GM19468 (cell line): ENCODE measurements around the gene LCOR.
"Not testable (repeated sequence)": the region's sequence is repeated elsewhere in the genome, so short reads cannot be mapped to it uniquely, and the experiment has no call there.

Source experiments
- ATAC-seq: cut with Tn5 transposase; IDR thresholded peaks from one replicate; pipeline ENCODE4 v1.9.1; 2021; ENCODE audit warnings: mild to moderate bottlenecking, moderate library complexity, moderate number of reproducible peaks; ENCODE audit not compliant: unreplicated experiment; ENCODE audit errors: extremely low read depth

The LCOR gene

DNA sequence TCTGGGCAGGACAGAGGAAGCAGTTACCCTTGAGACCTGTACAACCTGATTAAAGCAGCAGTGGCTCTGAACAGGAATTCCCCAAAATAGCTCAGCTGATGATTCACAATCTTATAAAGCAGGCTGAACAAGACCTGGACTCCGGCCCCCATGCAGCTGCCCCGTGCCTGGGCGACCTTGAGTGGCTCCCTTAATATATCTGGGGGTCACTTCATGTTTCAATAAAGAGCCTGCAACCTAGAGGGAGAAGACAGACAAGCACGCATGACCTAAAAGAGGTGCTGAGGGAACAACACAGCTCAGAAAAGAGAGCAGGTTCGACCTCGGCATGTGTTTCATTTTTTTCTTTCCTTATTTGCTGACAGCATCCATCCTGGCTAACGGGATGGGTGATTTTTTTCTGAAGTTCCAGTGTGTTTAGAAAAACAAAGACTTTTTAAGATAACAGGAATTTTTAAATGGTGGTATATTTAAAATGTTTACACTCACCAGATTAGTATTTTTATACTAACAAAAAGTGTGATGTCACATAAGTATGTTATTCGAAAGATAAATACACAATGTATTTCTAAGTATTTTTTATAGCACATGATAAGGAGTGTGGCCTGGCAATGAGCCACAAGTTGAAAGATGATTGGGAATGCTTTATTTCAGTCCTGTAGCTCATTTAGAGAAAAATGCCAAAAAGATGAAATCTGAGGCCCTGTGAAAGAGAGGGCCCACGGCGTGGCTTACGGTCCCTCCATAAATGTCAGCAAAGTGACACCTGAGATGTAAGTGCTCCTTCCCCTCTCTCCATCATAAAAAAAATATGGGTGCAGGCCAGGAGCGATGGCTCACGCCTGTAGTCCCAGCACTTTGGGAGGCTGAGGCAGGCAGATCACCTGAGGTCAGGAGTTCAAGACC, 192.3 kb downstream of the LCOR start:
- no peak for ATAC-seq

DNA sequence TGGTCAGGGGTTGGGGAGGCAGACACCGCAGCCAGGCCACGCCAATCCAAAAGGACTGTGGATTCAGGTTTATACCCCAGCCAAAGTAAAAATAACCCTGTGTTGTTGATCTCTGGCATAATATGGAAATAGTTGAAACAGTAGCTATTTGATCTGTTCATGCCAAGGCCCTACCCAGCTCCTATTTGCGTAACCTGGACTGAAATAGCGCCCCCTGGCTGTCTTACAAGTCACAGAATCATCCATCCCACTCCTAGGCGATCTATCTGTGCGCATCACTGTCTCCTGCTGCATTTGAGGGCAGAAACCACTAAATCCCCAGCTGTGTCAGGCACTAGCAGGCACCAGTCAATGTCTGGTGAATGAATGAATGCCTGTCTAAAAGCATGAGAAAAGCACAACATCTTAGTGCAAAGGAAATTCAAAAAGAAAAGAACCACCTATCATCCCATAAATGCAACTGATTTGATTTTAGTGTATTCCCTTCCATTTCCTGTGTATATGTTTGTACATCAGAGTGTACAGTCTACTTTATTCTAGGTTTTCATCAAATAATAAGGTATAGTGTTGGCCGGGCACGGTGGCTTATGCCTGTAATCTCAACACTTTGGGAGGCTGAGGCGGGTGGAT, 193.6 kb downstream of the LCOR start:
- no peak for ATAC-seq

DNA sequence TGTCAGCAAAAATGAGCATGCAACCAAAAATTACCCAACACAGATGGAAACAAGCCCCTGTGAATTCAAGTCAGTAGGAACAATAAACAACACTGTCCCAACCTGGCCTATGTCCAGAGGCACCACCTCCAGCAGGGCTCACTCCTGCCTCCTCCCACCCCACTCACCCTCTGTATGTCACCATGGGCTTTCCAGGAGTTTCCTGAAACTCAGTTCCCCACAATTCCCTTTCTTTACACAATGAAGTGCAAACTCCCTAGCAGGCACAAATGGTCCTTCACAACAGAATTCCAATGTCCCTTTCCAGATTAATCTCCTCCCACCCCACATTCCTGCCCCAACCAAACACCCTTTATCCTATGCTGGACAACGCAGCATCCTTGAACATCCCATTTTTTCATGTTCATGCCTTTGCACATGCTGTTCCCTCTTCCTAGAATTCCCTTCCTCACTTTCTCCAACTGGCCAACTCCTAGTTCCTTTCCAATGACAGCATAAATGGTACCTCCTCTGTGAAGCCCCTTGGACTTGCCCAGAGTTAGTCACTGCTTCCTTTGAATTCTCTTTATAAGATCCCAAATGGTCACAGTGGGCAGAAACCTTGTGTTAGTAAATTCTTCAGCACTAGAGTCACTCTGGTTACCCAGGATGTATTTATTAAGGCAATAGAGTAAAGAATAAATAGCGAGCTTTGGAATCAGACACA, 196.2 kb downstream of the LCOR start:
- ATAC-seq = no peak

DNA sequence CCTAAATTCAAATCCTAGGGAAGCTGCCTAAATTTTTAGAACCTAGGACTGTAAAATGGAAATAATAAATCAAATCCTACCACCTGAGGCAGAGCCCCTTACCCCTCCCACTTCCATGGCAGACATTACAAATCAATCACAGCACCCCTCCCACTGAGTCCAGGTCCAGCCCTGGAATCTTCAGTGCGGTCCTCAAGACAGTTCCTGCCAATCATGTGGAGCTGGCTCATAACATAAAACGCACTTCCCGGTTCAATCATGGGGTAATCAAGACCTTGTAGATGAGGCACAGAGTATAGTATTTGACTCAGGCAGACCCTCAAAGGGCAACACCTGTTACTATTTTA, 196.7 kb downstream of the LCOR start:
- ATAC-seq = no peak

DNA sequence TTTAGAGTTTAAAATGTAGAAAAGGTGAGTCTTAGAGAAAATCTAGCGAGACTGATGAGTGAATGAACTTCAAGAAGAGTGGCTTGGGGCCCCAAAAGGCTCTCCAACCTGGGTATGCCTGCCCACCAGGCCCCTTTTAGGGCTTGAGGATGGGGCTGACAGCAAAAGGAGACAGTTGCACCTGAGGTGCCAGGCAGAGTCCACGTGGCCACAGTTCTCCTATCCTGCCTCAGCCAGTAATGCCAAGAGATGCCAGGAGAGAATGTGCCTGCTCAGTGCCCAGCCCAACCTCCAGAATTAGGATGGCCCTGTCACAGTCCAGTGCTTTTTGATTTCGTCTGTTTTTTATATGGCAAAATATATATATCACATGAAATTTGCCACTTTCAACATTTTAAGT, 197.2 kb downstream of the LCOR start:
- ATAC-seq = no peak

DNA sequence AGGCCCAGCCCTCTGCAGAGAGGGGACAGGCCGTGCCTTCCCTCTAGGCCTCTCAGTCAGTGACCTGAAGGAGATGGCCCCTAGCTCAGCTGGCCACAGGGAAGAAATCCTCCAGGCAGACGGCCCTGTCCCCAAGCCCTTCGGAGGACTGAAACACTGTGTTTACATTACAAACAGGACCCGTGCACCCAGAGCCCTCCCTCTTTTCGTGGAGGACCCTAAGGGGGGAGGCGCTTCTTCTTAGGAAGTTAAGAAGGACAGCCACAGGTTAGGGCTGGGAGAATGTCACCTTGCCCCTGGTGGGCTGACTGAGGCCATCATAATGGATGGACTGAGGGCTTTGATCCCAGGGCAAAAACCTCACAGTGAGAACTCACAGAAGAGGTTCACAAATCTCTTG, 198.8 kb downstream of the LCOR start:
- ATAC-seq = no peak

DNA sequence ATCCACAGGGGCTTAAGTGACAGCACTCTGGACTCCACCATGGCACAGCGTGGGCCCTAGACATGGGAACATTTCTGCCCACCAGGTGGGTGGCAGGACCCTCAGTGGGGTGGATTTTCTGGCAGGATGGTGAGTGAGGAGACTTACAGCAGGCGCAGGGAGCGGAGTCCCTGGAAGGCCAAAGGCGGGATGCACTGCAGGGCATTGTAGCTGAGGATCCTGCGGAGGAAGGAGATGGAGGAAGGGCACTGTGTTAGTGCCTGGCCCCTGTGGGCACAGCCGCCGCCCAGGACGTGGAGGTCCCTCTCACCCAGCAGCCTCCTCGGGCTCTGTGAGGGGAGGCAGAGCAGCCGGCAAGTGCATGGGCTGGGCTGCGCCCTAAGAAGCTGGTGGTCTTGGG, 199.4 kb downstream of the LCOR start:
- no peak for ATAC-seq

DNA sequence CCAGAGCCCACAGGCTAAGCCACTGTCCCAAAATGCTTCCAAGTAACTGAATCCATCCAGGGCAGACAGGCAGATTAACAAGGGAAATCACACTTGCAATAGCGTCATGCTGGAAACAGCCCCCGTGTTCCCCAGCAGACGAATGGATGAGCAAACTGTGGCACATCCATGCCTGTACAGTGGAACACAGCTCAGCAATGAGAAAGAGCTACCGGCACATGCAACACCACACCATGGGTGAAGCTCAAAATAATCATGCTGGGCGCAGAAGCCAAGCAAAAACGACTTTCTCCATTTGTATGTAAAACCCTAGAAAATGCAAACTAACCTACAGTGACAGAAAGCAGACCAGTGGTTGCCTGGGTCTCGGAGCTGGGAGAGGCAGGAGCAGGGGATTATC, 200.5 kb downstream of the LCOR start:
- ATAC-seq = no peak

DNA sequence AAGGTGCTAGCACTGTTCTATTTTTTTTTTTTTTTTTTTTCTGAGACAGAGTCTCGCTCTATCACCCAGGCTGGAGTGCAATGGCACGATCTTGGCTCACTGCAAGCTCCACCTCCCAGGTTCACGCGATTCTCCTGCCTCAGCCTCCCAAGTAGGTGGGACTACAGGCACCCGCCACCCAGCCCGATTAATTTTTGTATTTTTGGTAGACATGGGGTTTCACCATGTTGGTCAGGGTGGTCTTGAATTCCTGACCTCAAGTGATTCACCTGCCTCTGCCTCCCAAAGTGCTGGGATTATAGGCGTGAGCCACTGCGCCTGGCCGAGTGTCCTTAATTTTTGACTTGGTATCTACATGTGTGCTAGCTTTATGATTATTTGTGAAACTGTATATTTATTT, 201.7 kb downstream of the LCOR start:
- ATAC-seq = not testable (repeated sequence)

DNA sequence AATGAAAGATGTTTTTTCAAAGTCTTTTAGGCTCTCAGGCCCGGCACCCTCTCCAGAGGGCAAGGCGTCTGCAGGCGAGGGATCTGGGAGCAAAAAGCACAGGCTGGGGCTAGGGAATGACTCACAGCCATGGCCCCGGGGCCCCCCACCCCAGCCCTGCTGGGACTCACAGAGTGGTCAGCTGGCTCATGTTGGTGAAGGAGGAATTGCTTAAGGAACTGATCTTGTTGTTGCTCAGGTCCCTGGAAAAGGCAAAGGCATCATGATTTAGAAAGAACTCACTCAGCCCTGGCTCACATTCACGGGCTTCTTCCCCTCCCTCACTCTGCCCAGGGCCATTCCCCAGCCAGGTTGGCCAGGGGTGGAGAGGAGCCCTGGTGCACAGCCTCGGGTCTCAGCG, 202.2 kb downstream of the LCOR start:
- ATAC-seq = no peak

DNA sequence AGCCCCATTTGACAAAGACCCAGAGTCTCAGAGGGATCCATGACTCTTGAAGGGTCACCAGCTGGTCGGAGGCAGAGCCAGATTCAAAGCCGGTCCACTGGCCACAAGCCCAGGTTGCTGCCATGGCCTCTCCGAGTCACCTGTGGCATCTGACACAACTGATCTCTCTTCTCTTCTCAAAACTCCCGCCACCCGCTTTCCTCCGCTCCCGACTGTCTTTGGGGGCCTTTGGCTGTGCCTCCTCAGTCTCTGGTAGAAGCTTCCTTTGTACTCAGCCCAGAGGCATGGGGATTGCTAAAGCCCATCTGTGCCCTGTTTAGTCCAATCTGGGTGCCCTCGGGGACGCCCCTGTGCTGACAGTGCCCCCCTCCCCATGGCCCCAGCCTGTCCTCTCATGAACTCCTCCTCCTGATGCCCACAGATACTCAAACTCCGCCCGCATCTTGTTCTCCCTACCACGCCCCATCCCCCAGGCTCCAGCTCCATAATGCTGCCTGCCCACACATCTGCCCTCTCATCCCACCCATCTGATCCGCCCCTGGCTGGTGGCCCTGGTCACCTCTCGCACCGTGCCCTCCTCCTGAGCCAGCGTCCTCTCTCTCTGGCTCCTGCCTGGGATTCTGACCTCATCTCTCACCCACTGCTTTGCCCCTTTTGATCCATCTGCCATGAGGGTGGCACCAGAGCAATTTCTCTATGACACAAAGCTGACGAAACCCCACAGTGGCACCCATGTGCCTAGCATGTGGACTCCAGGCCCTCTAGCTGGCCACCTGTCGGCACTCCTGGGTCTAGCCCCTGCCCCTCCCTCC, 203.1 kb downstream of the LCOR start:
- ATAC-seq = no peak

DNA sequence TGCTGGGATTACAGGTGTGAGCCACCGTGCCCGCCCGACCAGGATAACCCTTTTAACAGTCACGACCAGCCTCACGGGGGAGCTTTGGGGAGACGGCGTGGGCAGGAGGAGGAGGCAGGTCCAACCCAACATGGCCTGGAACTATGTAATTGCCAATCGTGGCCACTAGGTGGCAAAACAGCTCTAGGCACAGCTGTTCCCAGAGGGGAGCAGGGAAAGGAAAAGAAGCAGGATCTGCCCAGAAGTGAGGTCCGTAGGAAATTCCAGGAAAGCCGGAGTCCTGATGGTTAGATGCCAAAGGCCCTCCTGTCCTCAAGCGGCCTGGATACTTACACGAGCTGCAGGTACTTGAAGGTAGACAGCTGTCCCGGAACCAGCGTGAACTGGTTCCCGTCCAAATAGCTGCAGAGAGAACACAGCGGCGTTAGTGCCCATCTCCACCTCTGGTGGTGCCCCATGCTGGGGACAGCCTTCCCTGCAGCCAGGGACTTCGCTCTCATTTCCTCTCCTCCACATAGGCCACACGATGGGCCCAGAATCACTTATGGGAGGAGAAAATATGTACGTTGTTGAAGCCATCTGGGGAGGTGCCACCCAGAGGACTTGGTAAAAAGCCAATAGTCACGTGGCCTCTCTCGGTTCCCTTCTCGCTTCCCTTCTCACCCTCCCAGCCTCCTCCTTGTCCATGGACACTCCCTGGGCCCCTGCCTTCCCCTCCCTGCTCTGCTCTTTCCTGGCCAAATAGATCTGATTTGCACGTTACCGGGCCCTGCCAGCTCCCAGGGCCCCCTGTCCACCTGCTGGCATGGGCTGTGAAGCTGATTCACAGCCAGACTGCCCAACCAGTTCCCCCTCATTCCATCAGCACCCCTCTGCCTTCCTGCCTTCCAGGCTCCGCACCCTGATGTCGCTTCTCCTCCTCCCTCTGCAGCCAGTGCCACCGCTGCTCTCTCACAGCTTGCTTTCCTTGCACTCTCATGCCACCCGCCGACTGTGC, 205.6 kb downstream of the LCOR start:
- ATAC-seq = peak; percentile 42

DNA sequence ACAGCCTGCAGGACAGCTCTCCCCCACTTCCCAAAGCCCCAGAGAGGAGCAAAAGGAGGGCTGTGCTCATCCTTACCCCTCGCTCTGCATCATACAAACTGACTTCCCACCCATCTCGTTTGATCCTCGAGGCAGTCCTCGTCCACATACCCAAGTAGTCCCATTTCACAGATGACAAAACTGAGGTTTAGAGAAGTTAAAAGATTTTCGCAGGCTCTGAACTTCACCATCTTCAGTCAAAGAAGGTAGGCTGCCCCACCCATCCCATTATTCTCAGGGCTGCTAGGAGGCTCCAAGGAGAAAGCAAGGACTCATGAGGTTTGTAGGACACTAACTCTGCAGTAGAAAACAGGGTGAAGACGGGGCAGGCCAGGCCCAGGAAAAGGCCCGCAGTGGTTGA, 206.6 kb downstream of the LCOR start:
- no peak for ATAC-seq

DNA sequence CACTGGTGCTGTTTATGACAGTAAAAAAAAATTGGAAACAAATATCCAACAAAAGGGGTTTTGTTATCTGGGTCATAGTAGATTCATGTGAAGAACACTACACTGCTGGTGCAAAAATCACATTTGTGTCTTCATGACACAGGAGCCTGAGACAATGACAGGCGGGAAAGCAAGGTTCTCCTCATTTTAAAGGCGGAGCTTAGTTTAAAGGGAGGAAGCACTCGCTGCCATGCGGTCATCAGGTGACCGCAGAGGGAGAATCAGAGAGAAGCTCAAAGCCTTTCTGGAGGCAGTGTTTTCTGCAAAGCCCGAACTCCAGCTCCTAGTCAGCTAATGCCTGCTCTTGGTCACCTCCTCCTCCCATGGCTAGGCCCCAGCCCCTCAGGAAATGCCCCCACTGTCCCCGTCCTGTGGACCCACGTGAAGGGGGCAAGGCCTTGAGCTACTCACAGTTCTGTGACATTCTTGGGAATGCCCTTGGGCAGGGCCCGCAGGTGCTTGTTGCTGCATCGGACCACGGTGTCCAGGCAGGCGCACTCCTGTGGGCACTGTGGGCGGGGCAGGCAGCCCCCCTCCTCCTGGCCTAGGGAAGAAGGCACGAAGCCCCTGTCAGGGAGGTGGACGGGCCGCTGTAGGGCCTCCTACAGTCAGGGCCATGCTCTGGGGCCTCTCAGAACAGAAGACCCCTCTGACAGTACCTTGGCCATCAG, 207.6 kb downstream of the LCOR start:
- ATAC-seq = no peak

DNA sequence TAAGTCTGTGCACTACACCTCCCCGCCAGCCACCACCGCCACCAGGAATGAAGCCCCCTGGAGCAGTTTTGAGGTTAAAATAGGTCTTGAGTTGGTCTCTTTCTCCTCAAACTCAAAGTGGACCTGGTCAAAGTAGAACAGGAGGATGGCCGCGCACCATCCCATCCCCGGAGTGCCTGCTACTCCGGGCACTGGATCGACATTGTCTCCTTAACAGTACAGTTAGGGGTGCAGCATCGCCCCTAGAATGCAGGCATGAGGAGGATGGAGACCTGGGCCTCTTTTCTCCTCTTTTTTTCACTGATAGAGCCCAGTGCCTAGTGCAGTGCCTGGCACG, 208.1 kb downstream of the LCOR start:
- ATAC-seq = no peak

DNA sequence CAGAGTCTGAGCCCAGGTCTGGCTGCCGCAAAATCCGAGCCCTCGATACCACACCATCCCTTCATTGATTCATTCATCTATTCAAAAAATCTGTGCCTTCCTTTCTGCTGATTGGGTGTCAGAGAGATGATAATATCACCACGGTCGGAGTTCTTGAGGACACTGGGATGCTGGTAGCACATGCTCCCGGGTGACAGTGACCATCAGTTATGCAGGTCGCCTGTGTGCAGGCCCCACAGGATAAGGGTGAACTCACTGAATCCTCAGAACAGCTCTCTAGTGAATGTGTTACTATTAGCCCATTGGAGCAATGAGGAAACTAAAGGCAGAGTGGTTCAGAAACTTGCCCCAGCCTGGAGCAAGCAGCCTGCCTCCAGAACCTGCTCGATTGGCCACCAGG, 208.6 kb downstream of the LCOR start:
- ATAC-seq = no peak

DNA sequence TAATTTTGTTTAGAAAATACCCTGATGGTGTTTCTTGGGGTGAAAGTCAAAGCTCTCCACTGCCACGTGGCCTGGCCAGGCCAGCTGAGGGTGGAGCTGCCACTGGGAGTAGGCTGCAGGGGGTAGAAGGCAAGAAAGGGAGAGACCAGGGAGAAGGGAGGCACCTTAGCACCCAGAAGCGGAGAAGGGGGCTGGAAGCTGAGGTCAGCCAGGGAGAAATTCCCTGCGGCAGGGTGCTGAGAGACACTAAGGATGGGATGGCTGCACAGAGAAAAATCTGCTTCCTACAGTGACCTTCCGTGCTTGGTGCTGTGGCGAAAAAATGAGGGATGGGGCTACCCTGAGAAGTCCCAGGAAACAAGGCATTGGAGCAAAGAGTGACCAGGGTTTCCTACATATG, 210.0 kb downstream of the LCOR start:
- ATAC-seq = no peak

DNA sequence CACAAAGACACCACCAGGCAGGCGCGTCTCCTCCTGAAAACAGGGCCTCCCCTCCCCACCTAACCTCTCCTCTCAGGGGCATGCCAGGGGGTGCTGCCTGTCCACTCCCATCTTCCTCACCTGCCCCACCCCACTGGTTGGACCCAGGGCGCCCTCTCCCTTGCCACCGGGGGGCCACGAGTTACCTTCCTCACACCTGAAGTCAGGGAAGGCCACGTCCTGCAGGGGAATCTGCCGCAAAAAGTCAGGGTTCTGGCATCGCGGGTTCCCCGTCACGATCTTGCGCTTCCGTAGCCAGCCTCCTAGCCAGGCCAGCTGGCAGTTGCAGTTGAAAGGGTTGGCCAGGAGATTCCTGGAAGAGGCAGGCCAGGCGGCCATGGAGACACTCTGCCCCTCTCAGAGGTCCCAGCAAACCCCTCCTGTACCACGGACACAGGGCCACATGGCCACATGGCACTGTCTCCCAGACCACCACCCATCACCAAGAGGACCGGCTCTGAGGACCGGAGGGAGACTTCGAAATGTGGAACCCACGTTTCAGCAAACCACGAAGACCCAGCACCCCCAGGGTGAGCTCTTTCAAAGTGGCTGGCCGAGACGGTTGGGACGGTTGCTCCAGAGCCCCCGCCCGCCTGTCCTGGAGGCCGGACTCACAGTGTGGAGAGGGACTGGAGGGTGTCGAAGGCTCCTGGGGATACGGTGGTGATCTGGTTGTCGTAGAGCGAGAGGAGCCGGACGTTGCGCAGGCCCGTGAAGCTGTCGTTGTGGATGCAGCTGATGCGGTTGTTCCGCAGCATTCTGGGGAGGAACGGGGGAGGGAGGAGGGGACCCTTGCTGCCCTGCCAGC, 210.8 kb downstream of the LCOR start:
- no peak for ATAC-seq
